Measurements from ENCODE around the gene MXI1.

MXI1 gene

GRCh38 chr10:110278562-110279406 is 71.4 kb downstream of the MXI1 start:
- DNase-seq, result no peak

DNA sequence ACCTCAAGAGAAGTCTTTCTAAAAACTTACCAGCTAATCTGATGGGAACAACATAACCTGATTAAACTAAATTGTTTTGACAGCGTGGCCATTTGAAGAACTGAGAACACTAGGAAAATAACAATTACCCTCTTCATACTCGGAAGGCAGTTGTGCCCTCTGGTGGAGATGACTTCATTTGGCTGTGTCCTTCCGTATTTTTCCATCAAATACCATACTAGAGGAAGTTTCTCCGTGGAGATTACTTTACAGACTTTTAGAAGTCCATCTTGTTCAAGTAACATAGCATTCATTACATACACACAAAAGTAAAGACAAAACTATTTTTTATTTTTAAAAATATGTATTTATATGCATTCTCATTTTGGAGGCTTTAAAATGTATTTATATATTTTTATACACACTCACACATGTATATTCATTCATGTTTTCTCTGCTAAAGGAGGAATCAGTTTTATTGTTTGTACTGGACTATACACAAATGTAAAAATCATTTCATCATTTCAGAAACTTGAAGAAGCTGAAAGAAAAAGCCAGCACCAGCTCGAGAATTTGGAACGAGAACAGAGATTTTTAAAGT is 72.1 kb downstream of the MXI1 start:
- no peak for DNase-seq

DNA sequence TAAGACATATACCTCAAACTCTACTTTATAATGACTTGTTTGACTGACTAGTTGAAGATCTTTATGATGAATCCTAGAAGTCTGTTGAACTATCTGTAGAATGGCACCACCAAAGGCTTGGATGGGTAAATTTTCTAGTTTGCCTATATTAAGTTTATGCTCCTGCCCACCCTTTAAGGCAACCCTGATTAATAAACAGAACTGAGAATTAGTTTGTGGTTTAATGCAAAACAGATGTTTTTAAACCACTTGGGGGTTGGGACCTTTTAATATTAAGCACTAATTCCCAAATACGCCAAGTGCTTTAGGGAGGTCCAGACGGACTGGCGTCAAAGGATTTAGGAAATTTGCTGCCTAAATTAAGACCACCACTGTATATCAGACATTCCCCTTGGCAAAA is 76.9 kb downstream of the MXI1 start:
- no peak for DNase-seq

GRCh38 chr10:110285501-110285900 is 78.1 kb downstream of the MXI1 start:
- no peak for DNase-seq

- DNase-seq, result no peak
These were observed 79.4 kb downstream of the MXI1 start for GRCh38 chr10:110286841-110287240.

DNA sequence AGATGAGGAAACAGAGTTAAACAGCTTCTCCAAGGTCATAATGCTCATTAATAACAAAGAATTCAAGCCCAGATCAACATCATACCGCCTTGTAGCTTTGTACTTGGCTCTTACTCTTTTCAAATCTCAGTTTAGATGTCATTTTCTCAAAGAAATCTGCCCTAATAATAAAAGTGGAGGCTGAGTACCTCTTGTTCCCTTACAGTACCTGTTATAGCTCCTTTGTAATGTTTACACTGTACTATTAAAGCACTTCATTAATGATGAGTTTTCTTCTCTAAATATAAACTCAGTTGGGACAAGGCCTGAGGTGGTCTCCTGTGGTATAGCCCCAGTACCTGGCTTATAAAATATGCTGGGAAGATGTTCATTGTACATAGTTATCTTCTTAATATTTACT is 89.6 kb downstream of the MXI1 start:
- no peak for DNase-seq

DNA sequence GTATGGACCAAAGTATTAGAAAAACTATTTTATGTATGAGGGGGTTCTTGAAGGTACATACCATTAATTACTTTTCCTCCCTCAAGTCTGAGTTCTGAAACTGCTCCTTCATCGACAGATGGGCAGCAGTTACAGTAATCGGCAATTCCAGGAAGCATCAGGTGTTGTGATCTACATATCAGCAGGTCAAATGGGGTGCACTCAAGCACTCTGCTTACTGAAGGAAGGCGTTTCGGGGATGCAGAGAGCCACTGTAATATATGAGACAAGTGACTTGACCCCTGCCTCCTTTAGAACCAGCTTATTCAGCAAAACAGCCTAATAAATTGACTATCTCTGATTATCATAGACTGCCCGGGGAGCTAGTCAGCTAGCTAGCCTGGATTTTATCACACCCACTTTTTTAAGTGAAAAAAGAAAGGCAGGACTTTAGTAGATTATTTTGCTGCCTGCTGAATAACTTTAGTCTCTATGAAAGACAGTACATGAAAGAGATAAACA is 93.1 kb downstream of the MXI1 start:
- no peak for DNase-seq

GRCh38 chr10:110303681-110304080 is 96.3 kb downstream of the MXI1 start:
- no peak for DNase-seq

DNA sequence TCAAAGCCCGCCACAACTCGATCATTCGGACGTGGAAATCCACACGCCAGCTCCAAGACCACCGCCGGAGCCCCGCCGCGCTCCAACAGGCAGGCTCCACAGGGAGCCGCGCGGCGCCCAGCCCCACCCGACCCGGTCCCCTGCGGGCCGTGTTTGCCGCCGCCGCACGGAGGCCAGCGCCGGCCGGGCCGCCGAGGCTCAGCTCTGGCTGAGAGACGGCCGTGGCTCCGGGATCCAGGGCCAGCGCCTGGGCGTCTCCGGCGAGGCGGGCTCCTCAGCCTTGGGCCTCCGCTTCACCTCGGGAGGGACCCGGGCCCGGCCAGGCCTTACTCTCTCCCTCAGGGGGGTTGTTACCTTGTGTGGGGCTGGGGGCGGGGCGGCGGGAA is 97.0 kb downstream of the MXI1 start:
- no peak for DNase-seq

GRCh38 chr10:110304780-110305421 is 97.5 kb downstream of the MXI1 start, which contains the start of gene SMNDC1:
Gene SMNDC1 (minus strand): TSS chr10:110304920. CDS start chr10:110303587, 1,333 bp downstream.
- DNase-seq, result peak; percentile 83 to 88

DNA sequence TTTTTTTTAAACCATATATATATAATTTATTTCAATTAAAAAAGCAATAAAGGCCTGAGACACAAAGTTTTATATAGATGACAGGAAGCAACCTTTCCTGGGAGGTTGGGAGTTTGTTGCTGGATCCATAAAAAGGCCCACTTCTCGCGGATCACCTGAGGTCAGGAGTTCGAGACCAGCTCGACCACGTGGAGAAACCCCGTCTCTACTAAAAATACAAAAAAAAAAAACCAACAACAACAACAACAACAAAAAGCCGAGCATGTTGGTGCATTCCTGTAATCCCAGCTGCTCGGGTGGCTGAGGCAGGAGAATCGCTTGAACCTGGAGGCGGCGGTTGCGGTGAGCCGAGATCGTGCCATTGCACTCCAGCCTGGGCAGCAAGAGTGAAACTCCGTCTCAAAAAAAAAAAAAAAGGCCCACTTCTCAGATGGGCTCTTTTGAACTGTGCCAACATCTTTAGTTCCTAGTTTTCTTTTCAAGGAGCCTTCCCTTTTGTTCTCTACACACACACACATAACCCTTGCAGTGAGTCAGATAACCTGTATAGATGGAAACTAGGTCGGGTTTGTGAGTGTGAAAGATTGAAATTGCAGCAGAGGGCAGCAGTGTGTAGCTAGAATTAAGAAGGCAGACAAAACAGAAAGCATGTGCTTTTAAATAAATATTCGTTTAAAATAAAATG is 98.5 kb downstream of the MXI1 start:
- peak in 1 of 2 experiments; percentile 2 for DNase-seq

GRCh38 chr10:110306452-110306768 is 99.0 kb downstream of the MXI1 start:
- no peak for DNase-seq

DNA sequence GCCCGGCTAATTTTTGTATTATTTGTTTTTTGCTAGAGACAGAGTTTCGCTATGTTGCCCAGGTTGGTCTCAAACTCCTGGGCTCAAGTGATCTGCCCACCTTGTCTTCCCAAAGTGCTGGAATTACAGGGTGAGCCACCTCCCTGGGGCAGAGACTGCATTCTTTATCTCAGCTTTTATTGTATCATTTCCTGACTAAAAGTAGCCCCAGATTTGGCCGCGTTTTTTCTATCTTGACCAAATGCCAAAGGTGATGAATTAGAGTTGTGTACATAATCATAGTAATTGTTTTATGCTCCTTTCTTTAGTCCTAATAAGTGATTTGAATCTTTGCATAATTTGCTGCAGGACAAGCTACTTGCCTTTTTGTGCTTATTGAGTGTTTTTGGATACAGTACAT is 100.4 kb downstream of the MXI1 start:
- DNase-seq, result no peak

GRCh38 chr10:110310741-110311140 is 103.3 kb downstream of the MXI1 start:
- DNase-seq, result no peak

- DNase-seq, result peak; percentile 11 to 33
These were observed 104.0 kb downstream of the MXI1 start for GRCh38 chr10:110311357-110311949.

DNA sequence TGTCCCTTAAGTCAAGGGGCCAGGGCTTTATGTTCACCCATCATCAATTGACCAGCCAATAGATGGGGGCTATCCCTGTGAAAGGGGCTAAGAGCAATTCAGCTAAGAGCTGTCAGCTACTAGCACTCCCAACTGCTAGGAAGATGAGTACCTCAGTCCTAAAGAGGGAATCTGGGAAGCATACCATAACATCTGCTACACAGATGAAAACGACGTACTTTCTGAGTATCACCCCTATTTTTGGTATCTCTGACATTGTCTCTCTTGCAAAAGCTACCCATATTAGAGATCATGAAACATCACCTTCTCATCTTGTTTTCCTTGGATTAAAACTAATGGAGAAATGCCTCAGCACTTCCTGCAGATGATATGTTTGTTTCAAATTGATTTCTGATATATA is 104.8 kb downstream of the MXI1 start:
- DNase-seq, result no peak

- DNase-seq, result no peak
These were observed 106.3 kb downstream of the MXI1 start for GRCh38 chr10:110313674-110314073.

- DNase-seq, result no peak
These were observed 110.8 kb downstream of the MXI1 start for GRCh38 chr10:110317866-110318850.

- DNase-seq, result no peak
These were observed 114.6 kb downstream of the MXI1 start for GRCh38 chr10:110321869-110322620.

GRCh38 chr10:110323503-110323902 is 116.1 kb downstream of the MXI1 start:
- no peak for DNase-seq

Data from NCI-H187 (cell line).